Mucosa of descending colon (tissue), 3 donors: ENCODE measurements around the gene KLHL14. TPM values are rescaled to one million over a fixed set of nuclear protein-coding genes. Genes with fewer than 3 reads are reported as not detected.

Source experiments
- ATAC-seq: fragments of 200-7000 bp; cut with Tn5 transposase; one replicate; pipeline ENCODE4 v1.9.1; 2020; ENCODE audit warnings: mild to moderate bottlenecking, moderate library complexity
- DNase-seq, 3 donors: peaks; one replicate each; pipeline ENCODE4 v3.0.0-alpha.2; 2020
- H3K36me3 ChIP-seq: fragments of 200-600 bp; one replicate; pipeline ENCODE4 v1.8.0; 2021; ENCODE audit warnings: low read depth, mild to moderate bottlenecking
- H3K4me1 ChIP-seq: fragments of 200-600 bp; one replicate; pipeline ENCODE4 v1.8.0; 2021; ENCODE audit warnings: low read depth, mild to moderate bottlenecking
- H3K4me3 ChIP-seq: fragments of 200-600 bp; one replicate; pipeline ENCODE4 v1.8.0; 2021; ENCODE audit warnings: mild to moderate bottlenecking
- H3K9me3 ChIP-seq: fragments of 200-600 bp; one replicate; pipeline ENCODE4 v1.8.0; 2021; ENCODE audit warnings: mild to moderate bottlenecking
- intact Hi-C, 2 donors: fragments of 100-400 bp; cut with DNase I in 1 of 2; cut with micrococcal nuclease in 1 of 2; formaldehyde crosslinking; loops; one replicate each; pipeline versions ENCODE4 v1.11.0 to v1.11.1; 2022; cut with DNase I, micrococcal nuclease
- total RNA-seq, 3 donors: library from RNA; stranded (reverse); fragmentation: NEBNext Ultra II Directional in 2 of 3; extraction: Animal tissue kit (Norgen Biotek cat#: 25700) in 2 of 3; gene quantifications; one replicate each; pipeline versions ENCODE4 v1.2.1 to v1.2.4, GENCODE V29; 2021 to 2023
- TF ChIP-seq, protein P1 (sequence below): fragments of 200-600 bp; IDR thresholded peaks from one replicate; pipeline ENCODE4 v1.8.0; 2022; ENCODE audit warnings: antibody characterized with exemption, mild to moderate bottlenecking
- donor health status: DM: no; HTN: no; CAD: no; lungs with moderate emphysema.
- donor health status: DM: no; HTN: no; CAD: no.
- donor health status: DM: no; HTN: yes; CAD: no.

Gene KLHL14
- total RNA-seq, 3 donors from 2014 or later = 0.10 to 0.32 (median 0.12) TPM

DNA sequence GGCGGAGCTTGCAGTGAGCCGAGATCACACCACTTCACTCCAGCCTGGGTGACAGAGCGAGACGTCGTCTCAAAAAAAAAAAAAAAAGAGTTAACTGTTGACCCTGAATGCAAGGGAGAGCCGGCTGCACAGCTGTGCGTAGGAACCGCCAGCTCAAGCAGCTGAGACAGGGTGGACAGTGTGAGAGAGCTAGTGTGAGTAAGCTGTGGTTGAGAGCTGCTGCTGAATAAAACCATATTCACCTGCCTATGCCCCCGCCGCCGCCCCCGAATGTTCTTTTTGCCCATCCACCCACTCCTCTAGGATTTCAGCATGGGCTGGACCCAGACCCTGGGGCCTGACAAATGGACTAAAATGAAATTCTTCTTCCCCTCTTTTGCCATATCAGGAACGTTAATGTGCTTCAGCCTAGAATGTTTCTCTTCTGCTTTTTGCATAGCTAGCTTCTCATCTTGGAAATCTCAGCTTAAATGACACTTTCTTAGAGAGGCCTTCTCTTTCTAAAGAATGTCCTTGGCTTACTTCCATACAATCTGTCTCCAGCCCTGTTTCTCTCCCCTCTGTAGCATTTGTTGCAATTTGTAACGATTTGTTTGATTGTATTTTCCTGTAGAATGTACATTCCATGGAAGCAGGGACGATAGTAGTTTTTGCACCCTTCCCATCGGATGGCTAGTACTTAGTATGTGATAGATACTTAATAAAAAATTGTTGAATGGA, 142.7 kb downstream of the KLHL14 start:
- ATAC-seq (no peak), DNase-seq (no peak)
- no peaks in the 10 kb centered on the region for H3K36me3 ChIP-seq
- intact Hi-C loops = no loop called here
- TF ChIP-seq, protein P1, sequence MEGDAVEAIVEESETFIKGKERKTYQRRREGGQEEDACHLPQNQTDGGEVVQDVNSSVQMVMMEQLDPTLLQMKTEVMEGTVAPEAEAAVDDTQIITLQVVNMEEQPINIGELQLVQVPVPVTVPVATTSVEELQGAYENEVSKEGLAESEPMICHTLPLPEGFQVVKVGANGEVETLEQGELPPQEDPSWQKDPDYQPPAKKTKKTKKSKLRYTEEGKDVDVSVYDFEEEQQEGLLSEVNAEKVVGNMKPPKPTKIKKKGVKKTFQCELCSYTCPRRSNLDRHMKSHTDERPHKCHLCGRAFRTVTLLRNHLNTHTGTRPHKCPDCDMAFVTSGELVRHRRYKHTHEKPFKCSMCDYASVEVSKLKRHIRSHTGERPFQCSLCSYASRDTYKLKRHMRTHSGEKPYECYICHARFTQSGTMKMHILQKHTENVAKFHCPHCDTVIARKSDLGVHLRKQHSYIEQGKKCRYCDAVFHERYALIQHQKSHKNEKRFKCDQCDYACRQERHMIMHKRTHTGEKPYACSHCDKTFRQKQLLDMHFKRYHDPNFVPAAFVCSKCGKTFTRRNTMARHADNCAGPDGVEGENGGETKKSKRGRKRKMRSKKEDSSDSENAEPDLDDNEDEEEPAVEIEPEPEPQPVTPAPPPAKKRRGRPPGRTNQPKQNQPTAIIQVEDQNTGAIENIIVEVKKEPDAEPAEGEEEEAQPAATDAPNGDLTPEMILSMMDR = no peak
- H3K4me1 ChIP-seq = no peaks in the 10 kb centered on the region
- no peak overlapping the region for H3K4me3 ChIP-seq
- H3K9me3 ChIP-seq = no peaks in the 10 kb centered on the region

DNA sequence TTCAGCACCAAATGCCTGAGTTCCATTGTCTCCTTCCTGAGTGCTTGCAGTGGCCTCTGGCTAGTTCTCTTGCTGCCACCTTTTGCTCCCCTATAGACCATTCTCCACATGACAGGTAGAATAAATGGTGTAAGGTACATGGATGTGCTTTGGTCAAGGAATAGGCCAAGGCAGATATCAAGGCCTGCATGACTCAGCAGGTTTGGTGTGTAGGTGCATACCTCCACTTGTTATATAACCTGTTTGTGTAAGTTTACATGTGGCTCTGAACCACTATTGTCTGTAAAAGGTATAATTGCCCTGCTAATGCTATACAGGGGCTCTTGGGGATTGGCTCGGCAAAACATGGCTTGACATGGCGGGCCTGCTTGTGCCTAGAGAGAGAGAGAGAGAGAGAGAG, 143.5 kb downstream of the KLHL14 start:
- Histone ChIP-seq H3K4me1 (no peaks in the 10 kb centered on the region), H3K4me3 (no peak overlapping the region), H3K9me3 (no peaks in the 10 kb centered on the region), H3K36me3 (no peaks in the 10 kb centered on the region)
- DNase-seq (no peak), ATAC-seq (no peak)
- intact Hi-C loops = no loop called here
- TF ChIP-seq, protein P1 = no peak

DNA sequence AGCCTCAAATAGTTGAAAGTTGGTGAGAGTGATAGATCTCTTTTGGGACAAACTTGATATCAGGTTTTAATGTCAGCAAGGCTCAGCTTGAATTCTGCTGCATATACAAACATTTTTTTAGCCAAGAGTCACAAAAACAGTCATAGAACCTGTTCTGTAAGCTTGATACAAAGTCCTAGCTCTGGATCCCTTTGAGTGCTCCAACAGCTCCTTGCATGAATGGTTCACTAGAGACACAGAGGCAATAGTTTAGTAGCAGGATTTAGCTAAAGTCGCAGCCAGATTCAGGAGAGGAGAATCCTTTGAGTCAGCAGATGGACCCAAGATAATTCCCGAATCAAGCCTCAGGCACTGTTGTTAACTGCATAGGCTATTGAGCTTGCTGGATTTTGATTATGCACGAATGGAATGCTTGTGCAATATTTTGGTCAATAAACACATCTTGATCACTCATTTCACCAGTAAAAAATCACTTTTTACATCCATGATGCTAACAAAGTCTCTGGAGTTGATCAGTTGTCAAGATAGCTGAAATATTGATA, 148.6 kb downstream of the KLHL14 start:
- TF ChIP-seq, protein P1 = no peak
- H3K36me3 ChIP-seq = no peaks in the 10 kb centered on the region
- no peaks in the 10 kb centered on the region for H3K4me1 ChIP-seq
- intact Hi-C loops = no loop called here
- ATAC-seq = no peak
- no peaks in the 10 kb centered on the region for H3K9me3 ChIP-seq
- DNase-seq = no peak
- H3K4me3 ChIP-seq = no peak overlapping the region

DNA sequence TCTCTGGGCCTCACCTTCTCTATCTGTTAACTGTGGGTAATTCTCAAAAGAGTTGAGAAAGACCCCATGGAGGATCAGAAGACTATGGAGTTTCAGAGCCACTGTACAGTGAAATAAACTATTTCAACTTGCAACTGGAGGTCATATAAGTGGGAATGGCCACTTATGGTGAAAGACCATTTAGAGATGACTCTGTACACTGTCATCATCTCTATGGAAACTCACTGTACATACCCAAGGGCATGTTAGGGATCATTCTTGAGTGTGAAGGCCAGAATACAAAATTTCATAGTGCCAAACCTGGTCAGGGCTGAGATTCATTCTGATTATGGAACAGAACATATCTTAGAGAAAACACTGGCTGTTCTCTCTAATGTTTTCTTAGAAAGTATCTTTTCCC, 149.3 kb downstream of the KLHL14 start:
- no peaks in the 10 kb centered on the region for H3K4me1 ChIP-seq
- intact Hi-C loops = no loop called here
- TF ChIP-seq, protein P1 = no peak
- no peaks in the 10 kb centered on the region for H3K36me3 ChIP-seq
- no peaks in the 10 kb centered on the region for H3K9me3 ChIP-seq
- no peak for ATAC-seq
- DNase-seq = no peak
- H3K4me3 ChIP-seq = no peak overlapping the region
